Activated T-helper 17 cell treated with anti-CD3 and anti-CD28 coated beads, Interleukin-2, amount 50 U/mL, for 72 hours (primary cell): ENCODE measurements around the gene CCDC160. TPM values are rescaled to one million over a fixed set of nuclear protein-coding genes. Genes with fewer than 3 reads are reported as not detected.
"Not testable (repeated sequence)": the region's sequence is repeated elsewhere in the genome, so short reads cannot be mapped to it uniquely, and the experiment has no call there.

Experiments used
- ATAC-seq: fragments of 150-1000 bp; cut with Tn5 transposase; replicated peaks from 2 replicates; pipeline ENCODE4 v1.10.0; 2021; ENCODE audit warnings: mild to moderate bottlenecking, moderate library complexity
- H3K27ac Mint-ChIP-seq: one replicate; pipeline ENCODE4 v1.8.0; 2022; ENCODE audit warnings: mixed read lengths
- H3K27me3 Mint-ChIP-seq: one replicate; pipeline ENCODE4 v1.8.0; 2022; ENCODE audit warnings: mixed read lengths
- H3K36me3 Mint-ChIP-seq: one replicate; pipeline ENCODE4 v1.8.0; 2022; ENCODE audit warnings: low read depth, mild to moderate bottlenecking, mixed read lengths
- H3K4me1 Mint-ChIP-seq: one replicate; pipeline ENCODE4 v1.8.0; 2022; ENCODE audit warnings: mixed read lengths
- H3K4me3 Mint-ChIP-seq: one replicate; pipeline ENCODE4 v1.8.0; 2022; ENCODE audit warnings: mild to moderate bottlenecking, mixed read lengths
- H3K9me3 Mint-ChIP-seq: one replicate; pipeline ENCODE4 v1.8.0; 2022; ENCODE audit warnings: mixed read lengths
- total RNA-seq, 2 donors: library from RNA; stranded (reverse); gene quantifications; one replicate each; pipeline ENCODE4 v1.2.3, GENCODE V29; 2022

The CCDC160 gene
- total RNA-seq: not detected

GRCh38 chrX:134236626-134237614 is at the start of gene CCDC160:
Gene CCDC160, plus strand, starts transcription at chrX:134237182. Its CDS starts 7,619 bp downstream, at chrX:134244801.
- no peaks in the 10 kb centered on the region for H3K9me3 Mint-ChIP-seq
- H3K27me3 Mint-ChIP-seq: peaks cover 4% of the 10 kb centered on the region
- no peak within 1 kb of the TSS for H3K27ac Mint-ChIP-seq
- H3K4me3 Mint-ChIP-seq: no peak within 1 kb of the TSS
- H3K36me3 Mint-ChIP-seq: no peaks in the 10 kb centered on the region
- no peaks in the 10 kb centered on the region for H3K4me1 Mint-ChIP-seq
- no peak for ATAC-seq

- no peaks in the 10 kb centered on the region for H3K36me3 Mint-ChIP-seq
- H3K4me3 Mint-ChIP-seq: no peak overlapping the region
- peaks cover 5% of the 10 kb centered on the region for H3K4me1 Mint-ChIP-seq
- no peaks in the 10 kb centered on the region for H3K9me3 Mint-ChIP-seq
- H3K27me3 Mint-ChIP-seq: peaks cover 4% of the 10 kb centered on the region
- no peak overlapping the region for H3K27ac Mint-ChIP-seq
- no peak for ATAC-seq
These were observed 45.7 kb upstream of the CCDC160 start for GRCh38 chrX:134191281-134191680.

- no peak for ATAC-seq
- no peaks in the 10 kb centered on the region for H3K36me3 Mint-ChIP-seq
These were observed 42.1 kb upstream of the CCDC160 start for GRCh38 chrX:134194915-134195314.

DNA sequence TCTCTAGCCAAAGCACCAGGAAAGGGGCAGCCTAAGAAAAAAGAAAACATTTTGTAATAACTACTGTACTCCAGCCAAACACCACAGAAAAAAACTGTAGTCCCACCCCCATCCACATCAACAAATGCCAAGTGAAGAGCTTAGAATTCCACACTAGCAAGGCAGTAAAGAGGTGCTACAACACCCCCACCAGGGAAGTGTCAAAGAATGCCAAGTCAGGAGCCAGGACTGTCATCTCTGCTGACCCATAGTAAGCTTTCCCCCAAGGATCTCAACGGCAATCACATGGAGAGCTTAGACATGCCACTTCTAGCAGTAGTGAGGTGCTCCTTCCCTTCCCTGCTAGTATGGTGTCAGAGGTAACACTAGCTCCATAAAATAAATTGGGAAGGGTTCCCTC is 34.4 kb upstream of the CCDC160 start:
- Mint-ChIP-seq H3K4me3 (no peak overlapping the region), H3K4me1 (no peaks in the 10 kb centered on the region), H3K27me3 (no peaks in the 10 kb centered on the region), H3K27ac (no peak overlapping the region), H3K36me3 (no peaks in the 10 kb centered on the region), H3K9me3 (no peaks in the 10 kb centered on the region)
- ATAC-seq: no peak

More at GRCh38 chrX:134194915-134195314, 42.1 kb upstream of the CCDC160 start:
- Mint-ChIP-seq H3K27me3 (no peaks in the 10 kb centered on the region), H3K27ac (no peak overlapping the region), H3K9me3 (no peaks in the 10 kb centered on the region), H3K4me3 (no peak overlapping the region), H3K4me1 (no peaks in the 10 kb centered on the region)

GRCh38 chrX:134206221-134206620 is 30.8 kb upstream of the CCDC160 start:
- H3K36me3 Mint-ChIP-seq: no peaks in the 10 kb centered on the region
- peaks cover 5% of the 10 kb centered on the region for H3K9me3 Mint-ChIP-seq
- no peak for ATAC-seq
- no peaks in the 10 kb centered on the region for H3K27me3 Mint-ChIP-seq
- no peaks in the 10 kb centered on the region for H3K4me1 Mint-ChIP-seq
- H3K27ac Mint-ChIP-seq: no peak overlapping the region
- H3K4me3 Mint-ChIP-seq: no peak overlapping the region

GRCh38 chrX:134210465-134210864 is 26.5 kb upstream of the CCDC160 start:
- Mint-ChIP-seq H3K4me3 (no peak overlapping the region), H3K4me1 (no peaks in the 10 kb centered on the region), H3K9me3 (peaks cover 5% of the 10 kb centered on the region), H3K36me3 (no peaks in the 10 kb centered on the region), H3K27ac (no peak overlapping the region), H3K27me3 (no peaks in the 10 kb centered on the region)
- no peak for ATAC-seq

- no peak overlapping the region for H3K4me3 Mint-ChIP-seq
- peaks cover 4% of the 10 kb centered on the region for H3K27me3 Mint-ChIP-seq
- no peak for ATAC-seq
- no peaks in the 10 kb centered on the region for H3K36me3 Mint-ChIP-seq
- no peak overlapping the region for H3K27ac Mint-ChIP-seq
- H3K4me1 Mint-ChIP-seq: no peaks in the 10 kb centered on the region
- H3K9me3 Mint-ChIP-seq: no peaks in the 10 kb centered on the region
These were observed 1.7 kb upstream of the CCDC160 start for GRCh38 chrX:134235236-134235635.

GRCh38 chrX:134238144-134238543 is 1.2 kb downstream of the CCDC160 start:
- ATAC-seq, H3K4me3 Mint-ChIP-seq, H3K27me3 Mint-ChIP-seq, H3K27ac Mint-ChIP-seq, H3K4me1 Mint-ChIP-seq, H3K9me3 Mint-ChIP-seq, H3K36me3 Mint-ChIP-seq: not testable (repeated sequence)

- no peaks in the 10 kb centered on the region for H3K36me3 Mint-ChIP-seq
- H3K27ac Mint-ChIP-seq: no peak overlapping the region
- ATAC-seq: no peak
- H3K4me1 Mint-ChIP-seq: no peaks in the 10 kb centered on the region
- no peaks in the 10 kb centered on the region for H3K9me3 Mint-ChIP-seq
- H3K4me3 Mint-ChIP-seq: no peak overlapping the region
- H3K27me3 Mint-ChIP-seq: peaks cover 6% of the 10 kb centered on the region
These were observed 2.0 kb downstream of the CCDC160 start for GRCh38 chrX:134239016-134239415.

GRCh38 chrX:134240209-134240608 is 3.2 kb downstream of the CCDC160 start:
- Mint-ChIP-seq H3K27ac (no peak overlapping the region), H3K27me3 (peaks cover 6% of the 10 kb centered on the region), H3K36me3 (no peaks in the 10 kb centered on the region), H3K9me3 (no peaks in the 10 kb centered on the region), H3K4me3 (no peak overlapping the region), H3K4me1 (no peaks in the 10 kb centered on the region)
- ATAC-seq: no peak

- no peak for ATAC-seq
- Mint-ChIP-seq H3K27me3 (peaks cover 6% of the 10 kb centered on the region), H3K27ac (no peak overlapping the region)
These were observed 5.1 kb downstream of the CCDC160 start for GRCh38 chrX:134241960-134242619.

DNA sequence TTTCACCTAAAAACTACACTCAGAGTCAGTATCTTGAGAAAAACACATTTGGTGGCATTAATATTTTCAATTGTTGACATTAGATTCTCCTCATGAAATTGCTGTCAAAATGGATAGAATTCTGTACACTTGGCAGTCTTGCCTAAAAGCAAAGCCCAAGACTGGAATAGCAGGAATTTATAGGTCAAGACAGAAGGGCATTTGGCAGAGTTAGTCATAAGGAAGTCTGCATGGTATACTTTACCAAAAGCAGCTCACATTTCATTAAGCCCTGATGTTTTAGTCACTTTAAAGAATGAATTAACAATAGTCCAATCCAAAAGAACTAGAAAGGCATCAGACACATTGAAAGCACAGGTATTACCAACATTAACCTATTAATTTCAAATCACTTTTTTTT is 7.1 kb downstream of the CCDC160 start:
- no peak for ATAC-seq
- H3K4me3 Mint-ChIP-seq: no peak overlapping the region

More at GRCh38 chrX:134241960-134242619, 5.1 kb downstream of the CCDC160 start:
- no peak overlapping the region for H3K4me3 Mint-ChIP-seq
- H3K36me3 Mint-ChIP-seq: no peaks in the 10 kb centered on the region
- H3K9me3 Mint-ChIP-seq: no peaks in the 10 kb centered on the region
- no peaks in the 10 kb centered on the region for H3K4me1 Mint-ChIP-seq

DNA sequence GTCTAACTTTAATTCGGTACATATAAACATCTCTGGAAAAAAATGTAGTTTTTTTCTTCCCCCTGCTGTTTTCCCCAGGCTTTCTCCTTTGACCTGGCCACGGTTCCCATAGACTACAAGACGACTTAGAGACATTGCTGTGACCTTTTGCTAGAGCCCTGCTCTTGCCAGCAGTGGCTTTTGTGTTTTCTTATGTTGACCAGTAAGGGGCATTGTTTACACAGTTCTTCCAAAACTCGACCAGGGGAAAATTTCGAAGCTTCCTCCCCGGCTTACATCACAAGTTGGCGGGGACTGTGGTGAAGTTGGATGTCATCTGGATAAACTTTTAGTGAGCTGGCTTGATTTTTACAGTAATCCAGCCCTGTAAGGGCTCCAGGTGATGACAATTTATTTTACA is 9.3 kb downstream of the CCDC160 start:
- H3K36me3 Mint-ChIP-seq: no peaks in the 10 kb centered on the region
- H3K4me3 Mint-ChIP-seq: no peak overlapping the region
- no peak overlapping the region for H3K27ac Mint-ChIP-seq
- H3K4me1 Mint-ChIP-seq: no peaks in the 10 kb centered on the region
- ATAC-seq: no peak
- H3K27me3 Mint-ChIP-seq: peaks cover 2% of the 10 kb centered on the region
- H3K9me3 Mint-ChIP-seq: no peaks in the 10 kb centered on the region

More for the DNA sequence above, 7.1 kb downstream of the CCDC160 start:
- no peak overlapping the region for H3K27ac Mint-ChIP-seq
- H3K27me3 Mint-ChIP-seq: peaks cover 2% of the 10 kb centered on the region
- no peaks in the 10 kb centered on the region for H3K4me1 Mint-ChIP-seq
- no peaks in the 10 kb centered on the region for H3K36me3 Mint-ChIP-seq
- H3K9me3 Mint-ChIP-seq: no peaks in the 10 kb centered on the region

GRCh38 chrX:134247492-134247891 is 10.5 kb downstream of the CCDC160 start:
- H3K27me3 Mint-ChIP-seq: peaks cover 2% of the 10 kb centered on the region
- H3K27ac Mint-ChIP-seq: no peak overlapping the region
- ATAC-seq: no peak

GRCh38 chrX:134249241-134249640 is 12.3 kb downstream of the CCDC160 start:
- no peaks in the 10 kb centered on the region for H3K27me3 Mint-ChIP-seq
- H3K4me1 Mint-ChIP-seq: no peaks in the 10 kb centered on the region
- no peaks in the 10 kb centered on the region for H3K9me3 Mint-ChIP-seq
- no peak overlapping the region for H3K4me3 Mint-ChIP-seq
- no peak for ATAC-seq
- no peaks in the 10 kb centered on the region for H3K36me3 Mint-ChIP-seq
- no peak overlapping the region for H3K27ac Mint-ChIP-seq

More at GRCh38 chrX:134247492-134247891, 10.5 kb downstream of the CCDC160 start:
- no peaks in the 10 kb centered on the region for H3K9me3 Mint-ChIP-seq
- no peak overlapping the region for H3K4me3 Mint-ChIP-seq
- H3K36me3 Mint-ChIP-seq: no peaks in the 10 kb centered on the region
- H3K4me1 Mint-ChIP-seq: no peaks in the 10 kb centered on the region
